Gastroesophageal sphincter (tissue), 3 donors: ENCODE measurements around the gene UMODL1.

Experiments used
- POLR2A ChIP-seq, 2 donors: fragments of 450-650 bp; IDR thresholded peaks; one replicate each; pipeline ENCODE4 v1.6.1; 2017; ENCODE audit warnings: antibody characterized with exemption in 2 of 2, mild to moderate bottlenecking in 2 of 2, moderate library complexity in 1 of 2
- TF ChIP-seq, protein P1 (sequence below), 4 experiments: fragments of 200-600 bp in 2 of 4; fragments of 450-650 bp in 2 of 4; sonication (generic) in 1 of 4; IDR thresholded peaks; one replicate each; pipeline ENCODE4 v1.5.1; 2017 to 2019; ENCODE audit warnings: antibody characterized with exemption in 4 of 4, mild to moderate bottlenecking in 2 of 4, moderate library complexity in 2 of 4

DNA sequence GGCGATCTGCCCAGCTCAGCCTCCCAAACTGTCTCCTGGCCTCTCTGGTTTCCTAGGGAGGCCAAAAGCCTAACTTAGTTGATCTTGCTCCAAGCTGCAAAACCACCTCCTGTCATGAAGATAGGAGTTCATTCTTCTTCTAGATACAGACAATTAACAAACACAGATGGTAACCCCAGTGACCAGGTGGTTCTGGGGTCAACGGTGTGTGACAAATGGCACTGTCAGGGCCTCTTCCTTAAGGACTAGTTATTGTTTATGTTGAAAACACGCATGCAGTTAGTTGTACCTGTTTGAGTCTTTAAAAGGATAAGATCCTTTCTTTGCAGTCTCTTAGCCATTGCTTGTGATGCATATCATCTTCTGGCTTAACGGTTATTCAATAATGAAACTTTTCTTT, 4.6 kb upstream of the UMODL1 start:
- no peak for TF ChIP-seq POLR2A (IDR thresholded peaks at IDR 0.05)
- TF ChIP-seq, protein P1, sequence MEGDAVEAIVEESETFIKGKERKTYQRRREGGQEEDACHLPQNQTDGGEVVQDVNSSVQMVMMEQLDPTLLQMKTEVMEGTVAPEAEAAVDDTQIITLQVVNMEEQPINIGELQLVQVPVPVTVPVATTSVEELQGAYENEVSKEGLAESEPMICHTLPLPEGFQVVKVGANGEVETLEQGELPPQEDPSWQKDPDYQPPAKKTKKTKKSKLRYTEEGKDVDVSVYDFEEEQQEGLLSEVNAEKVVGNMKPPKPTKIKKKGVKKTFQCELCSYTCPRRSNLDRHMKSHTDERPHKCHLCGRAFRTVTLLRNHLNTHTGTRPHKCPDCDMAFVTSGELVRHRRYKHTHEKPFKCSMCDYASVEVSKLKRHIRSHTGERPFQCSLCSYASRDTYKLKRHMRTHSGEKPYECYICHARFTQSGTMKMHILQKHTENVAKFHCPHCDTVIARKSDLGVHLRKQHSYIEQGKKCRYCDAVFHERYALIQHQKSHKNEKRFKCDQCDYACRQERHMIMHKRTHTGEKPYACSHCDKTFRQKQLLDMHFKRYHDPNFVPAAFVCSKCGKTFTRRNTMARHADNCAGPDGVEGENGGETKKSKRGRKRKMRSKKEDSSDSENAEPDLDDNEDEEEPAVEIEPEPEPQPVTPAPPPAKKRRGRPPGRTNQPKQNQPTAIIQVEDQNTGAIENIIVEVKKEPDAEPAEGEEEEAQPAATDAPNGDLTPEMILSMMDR (IDR thresholded peaks at IDR 0.05), result no peak
